Lower lobe of right lung (tissue), 2 donors: Measurements from ENCODE around the gene NEK1. TPM values are rescaled to one million over a fixed set of nuclear protein-coding genes. Genes with fewer than 3 reads are reported as not detected.

Source experiments
- ATAC-seq, 2 donors: fragments of 200-7000 bp; cut with Tn5 transposase; one replicate each; pipeline ENCODE4 v1.9.1; 2020 to 2022; ENCODE audit warnings: mild to moderate bottlenecking in 2 of 2, moderate library complexity in 2 of 2
- DNase-seq: peaks from one replicate; pipeline ENCODE4 v3.0.0-alpha.2; 2020
- H3K27ac ChIP-seq: fragments of 200-600 bp; one replicate; pipeline ENCODE4 v1.8.0; 2022
- H3K27me3 ChIP-seq: fragments of 200-600 bp; one replicate; pipeline ENCODE4 v1.8.0; 2022; ENCODE audit warnings: low read depth
- H3K36me3 ChIP-seq: fragments of 200-600 bp; one replicate; pipeline ENCODE4 v1.8.0; 2022; ENCODE audit warnings: mild to moderate bottlenecking
- H3K4me1 ChIP-seq: fragments of 200-600 bp; one replicate; pipeline ENCODE4 v1.8.0; 2022
- H3K4me3 ChIP-seq: fragments of 200-600 bp; one replicate; pipeline ENCODE4 v1.8.0; 2022; ENCODE audit warnings: mild to moderate bottlenecking
- H3K9me3 ChIP-seq: fragments of 200-600 bp; one replicate; pipeline ENCODE4 v1.8.0; 2022
- CTCF ChIP-seq: fragments of 200-600 bp; IDR thresholded peaks from one replicate; pipeline ENCODE4 v1.8.0; 2022; ENCODE audit warnings: antibody characterized with exemption, mild to moderate bottlenecking
- intact Hi-C: fragments of 100-400 bp; cut with DNase I; formaldehyde crosslinking; loops from one replicate; pipeline ENCODE4 v1.11.0; 2022
- total RNA-seq: library from RNA; stranded (reverse); fragmentation: NEBNext Ultra II Directional; extraction: Animal tissue kit (Norgen Biotek cat#: 25700); gene quantifications from one replicate; pipeline ENCODE4 v1.2.1, GENCODE V29; 2021
- donor health status: DM: no; HTN: yes; CAD: no; lungs with severe emphysema.

The NEK1 gene
- total RNA-seq, 1 donor from 2014 or later: 12.1 TPM

- H3K9me3 ChIP-seq: no peaks in the 10 kb centered on the region
- no peak overlapping the region for H3K4me3 ChIP-seq
- no peak for ATAC-seq
- intact Hi-C loops: no loop called here
- no peak overlapping the region for H3K27ac ChIP-seq
- no peak for DNase-seq
- TF ChIP-seq CTCF: no peak
- H3K4me1 ChIP-seq: no peaks in the 10 kb centered on the region
- no peaks in the 10 kb centered on the region for H3K27me3 ChIP-seq
- H3K36me3 ChIP-seq: no peaks in the 10 kb centered on the region
Observed at GRCh38 chr4:169416997-169417396, 195.4 kb downstream of the NEK1 start.

GRCh38 chr4:169416461-169416860 lies 195.9 kb downstream of the NEK1 start:
- H3K27me3 ChIP-seq: no peaks in the 10 kb centered on the region
- H3K4me3 ChIP-seq: no peak overlapping the region
- H3K27ac ChIP-seq: no peak overlapping the region
- H3K36me3 ChIP-seq: no peaks in the 10 kb centered on the region
- no peaks in the 10 kb centered on the region for H3K9me3 ChIP-seq
- intact Hi-C loops: no loop called here
- DNase-seq (no peak), ATAC-seq (no peak)
- TF ChIP-seq CTCF: no peak
- no peaks in the 10 kb centered on the region for H3K4me1 ChIP-seq

- Histone ChIP-seq H3K9me3 (no peaks in the 10 kb centered on the region), H3K27ac (no peak overlapping the region), H3K4me3 (no peak overlapping the region), H3K36me3 (no peaks in the 10 kb centered on the region), H3K4me1 (peaks cover 4% of the 10 kb centered on the region), H3K27me3 (no peaks in the 10 kb centered on the region)
- no peak for TF ChIP-seq CTCF
- ATAC-seq (no peak), DNase-seq (no peak)
- intact Hi-C loops: no loop called here
Observed at GRCh38 chr4:169414913-169415312, 197.5 kb downstream of the NEK1 start.

GRCh38 chr4:169412046-169412445 lies 200.3 kb downstream of the NEK1 start:
- no peak for DNase-seq
- intact Hi-C loops: no loop called here
- Histone ChIP-seq H3K27me3 (no peaks in the 10 kb centered on the region), H3K4me3 (no peak overlapping the region), H3K27ac (no peak overlapping the region), H3K4me1 (peaks cover 4% of the 10 kb centered on the region), H3K36me3 (no peaks in the 10 kb centered on the region), H3K9me3 (no peaks in the 10 kb centered on the region)
- no peak for ATAC-seq
- no peak for TF ChIP-seq CTCF

GRCh38 chr4:169410839-169411770 lies 201.3 kb downstream of the NEK1 start:
- H3K4me1 ChIP-seq: peaks cover 4% of the 10 kb centered on the region
- no peaks in the 10 kb centered on the region for H3K27me3 ChIP-seq
- no peaks in the 10 kb centered on the region for H3K9me3 ChIP-seq
- peak in 1 of 2 donors; percentile 73 for ATAC-seq
- no peak for DNase-seq
- H3K4me3 ChIP-seq: no peak overlapping the region
- no peaks in the 10 kb centered on the region for H3K36me3 ChIP-seq
- H3K27ac ChIP-seq: no peak overlapping the region
- intact Hi-C loops: no loop called here
- TF ChIP-seq CTCF: no peak
